H9 (cell line): ENCODE measurements around the gene TXLNB. TPM values are rescaled to one million over a fixed set of nuclear protein-coding genes. Genes with fewer than 3 reads are reported as not detected.

Source experiments
- DNase-seq: peaks from one replicate; pipeline ENCODE4 v3.0.0-alpha.2; 2017
- H2AFZ ChIP-seq: one replicate; pipeline ENCODE4 v1.6.1; 2013; ENCODE audit warnings: mild to moderate bottlenecking, low read length, control low read depth, moderate library complexity
- H2AK5ac ChIP-seq: 2 replicates; pipeline ENCODE4 v1.6.1; 2013; ENCODE audit warnings: low read length, control low read depth, mixed read lengths; ENCODE audit not compliant: insufficient read length
- H2BK120ac ChIP-seq: one replicate; pipeline ENCODE4 v1.6.1; 2013; ENCODE audit warnings: low read depth, mild to moderate bottlenecking, low read length, control low read depth, inconsistent platforms; ENCODE audit not compliant: poor library complexity, severe bottlenecking
- H2BK12ac ChIP-seq: 2 replicates; pipeline ENCODE4 v1.6.1; 2013; ENCODE audit warnings: low read length, control low read depth, mixed read lengths, low read depth; ENCODE audit not compliant: insufficient read length
- H2BK15ac ChIP-seq: 2 replicates; pipeline ENCODE4 v1.6.1; 2013; ENCODE audit warnings: low read depth, low read length, control low read depth
- H2BK20ac ChIP-seq: one replicate; pipeline ENCODE4 v1.6.1; 2013; ENCODE audit warnings: low read depth, mild to moderate bottlenecking, low read length, control low read depth, inconsistent platforms; ENCODE audit not compliant: poor library complexity, severe bottlenecking
- H2BK5ac ChIP-seq: 2 replicates; pipeline ENCODE4 v1.6.1; 2013; ENCODE audit warnings: low read length, control low read depth, mixed read lengths; ENCODE audit not compliant: insufficient read length
- H3K14ac ChIP-seq: 2 replicates; pipeline ENCODE4 v1.6.1; 2013; ENCODE audit warnings: low read length, control low read depth; ENCODE audit not compliant: insufficient read depth
- H3K18ac ChIP-seq: 2 replicates; pipeline ENCODE4 v1.6.1; 2013; ENCODE audit warnings: low read depth, mild to moderate bottlenecking, mixed read lengths, low read length, control low read depth; ENCODE audit not compliant: insufficient read length
- H3K23ac ChIP-seq: 2 replicates; pipeline ENCODE4 v1.6.1; 2013; ENCODE audit warnings: low read length, control low read depth, mixed read lengths, low read depth; ENCODE audit not compliant: insufficient read length
- H3K23me2 ChIP-seq: 2 replicates; pipeline ENCODE4 v1.6.1; 2013; ENCODE audit warnings: low read depth, mild to moderate bottlenecking, mixed read lengths, low read length, control low read depth; ENCODE audit not compliant: insufficient read length, poor library complexity, severe bottlenecking
- H3K27ac ChIP-seq: 2 replicates; pipeline ENCODE4 v1.5.1; 2013; ENCODE audit warnings: low read length, control low read depth, mixed read lengths, low read depth; ENCODE audit not compliant: insufficient read length
- H3K27me3 ChIP-seq: 2 replicates; pipeline ENCODE4 v1.6.1; 2013; ENCODE audit warnings: low read length, control low read depth, inconsistent platforms; ENCODE audit not compliant: insufficient read depth
- H3K4ac ChIP-seq: 2 replicates; pipeline ENCODE4 v1.6.1; 2013; ENCODE audit warnings: low read depth, mild to moderate bottlenecking, control low read depth, inconsistent platforms, low read length, moderate library complexity
- H3K4me1 ChIP-seq: 2 replicates; pipeline ENCODE4 v1.6.1; 2013; ENCODE audit warnings: low read length, control low read depth, inconsistent platforms; ENCODE audit not compliant: insufficient read depth
- H3K4me2 ChIP-seq: 2 replicates; pipeline ENCODE4 v1.6.1; 2013; ENCODE audit warnings: low read length, control low read depth, mixed read lengths; ENCODE audit not compliant: insufficient read length, insufficient read depth
- H3K56ac ChIP-seq: 2 replicates; pipeline ENCODE4 v1.6.1; 2013; ENCODE audit warnings: low read depth, mild to moderate bottlenecking, mixed read lengths, low read length, control low read depth; ENCODE audit not compliant: insufficient read length
- H3K79me1 ChIP-seq: 2 replicates; pipeline ENCODE4 v1.6.1; 2013; ENCODE audit warnings: low read depth, mild to moderate bottlenecking, moderate library complexity, low read length, control low read depth, inconsistent platforms; ENCODE audit not compliant: insufficient read depth, poor library complexity, severe bottlenecking
- H3K79me2 ChIP-seq: 2 replicates; pipeline ENCODE4 v1.6.1; 2013; ENCODE audit warnings: low read length, control low read depth, inconsistent platforms; ENCODE audit not compliant: insufficient read depth
- H3K9ac ChIP-seq: 2 replicates; pipeline ENCODE4 v1.6.1; 2013; ENCODE audit warnings: low read length, control low read depth, mixed read lengths; ENCODE audit not compliant: insufficient read length; ENCODE audit errors: extremely low read depth
- H3K9me3 ChIP-seq: one replicate; pipeline ENCODE4 v1.6.1; 2013; ENCODE audit warnings: low read depth, low read length, inconsistent platforms; ENCODE audit not compliant: control insufficient read depth
- H3T11ph ChIP-seq: one replicate; pipeline ENCODE4 v1.6.1; 2013; ENCODE audit warnings: mild to moderate bottlenecking, low read length, control low read depth, inconsistent platforms
- H4K20me1 ChIP-seq: one replicate; pipeline ENCODE4 v1.6.1; 2013; ENCODE audit not compliant: control insufficient read depth, insufficient read length, insufficient read depth
- H4K5ac ChIP-seq: 2 replicates; pipeline ENCODE4 v1.6.1; 2013; ENCODE audit warnings: low read depth, mild to moderate bottlenecking, mixed read lengths, low read length, control low read depth; ENCODE audit not compliant: insufficient read length
- H4K8ac ChIP-seq: replicated peaks from 2 replicates; pipeline ENCODE4 v1.6.1; 2013; ENCODE audit warnings: low read length, control low read depth, mixed read lengths, low read depth; ENCODE audit not compliant: insufficient read length
- H4K91ac ChIP-seq: 2 replicates; pipeline ENCODE4 v1.6.1; 2013; ENCODE audit warnings: low read depth, mild to moderate bottlenecking, moderate library complexity, mixed read lengths, low read length, control low read depth; ENCODE audit not compliant: insufficient read length
- H3K27ac Mint-ChIP-seq, 3 experiments: 2 replicates in 2 of 3; 3 replicates in 1 of 3; pipeline ENCODE4 v1.8.0; 2020 to 2021; ENCODE audit warnings: mixed read lengths in 3 of 3, mild to moderate bottlenecking in 1 of 3, moderate library complexity in 1 of 3
- H3K27me3 Mint-ChIP-seq: 2 replicates; pipeline ENCODE4 v1.8.0; 2021; ENCODE audit warnings: low read depth, mild to moderate bottlenecking, moderate library complexity, mixed read lengths
- H3K36me3 Mint-ChIP-seq, 3 experiments: 2 replicates in 2 of 3; 3 replicates in 1 of 3; pipeline ENCODE4 v1.8.0; 2020 to 2021; ENCODE audit warnings: low read depth in 3 of 3, mixed read lengths in 3 of 3; ENCODE audit not compliant: insufficient read depth in 1 of 3
- H3K4me1 Mint-ChIP-seq, 2 experiments: 2 replicates each; pipeline ENCODE4 v1.8.0; 2020; ENCODE audit warnings: mixed read lengths in 2 of 2
- H3K4me3 Mint-ChIP-seq, 2 experiments: 2 replicates in 1 of 2; 3 replicates in 1 of 2; pipeline ENCODE4 v1.8.0; 2020 to 2021; ENCODE audit warnings: mild to moderate bottlenecking in 2 of 2, mixed read lengths in 2 of 2, moderate library complexity in 1 of 2
- H3K9me3 Mint-ChIP-seq, 2 experiments: 2 replicates in 1 of 2; 3 replicates in 1 of 2; pipeline ENCODE4 v1.8.0; 2020; ENCODE audit warnings: mild to moderate bottlenecking in 2 of 2, mixed read lengths in 2 of 2, moderate library complexity in 1 of 2
- CTCF ChIP-seq: fragments of 200-600 bp; sonication (generic); conservative IDR thresholded peaks from 3 replicates; pipeline ENCODE4 v1.8.0; 2021; ENCODE audit warnings: antibody characterized with exemption, mild to moderate bottlenecking
- WGBS: extraction: QIAGEN DNeasy Blood & Tissue Kit; methylation state at CpG from one replicate; pipeline ENCODE4 v1.1.7; 2013; ENCODE audit warnings: missing lambda C conversion rate, low lambda C conversion rate, mixed read lengths; ENCODE audit not compliant: insufficient read length; ENCODE audit errors: extremely low coverage; 5-methylcytosine and 5-hydroxymethylcytosine counted together
- total RNA-seq: library from RNA; stranded (reverse); gene quantifications from 2 replicates; pipeline ENCODE4 v1.2.1, GENCODE V29; 2021

The TXLNB gene
- total RNA-seq, 1 experiment from 2014 or later = 0.04 TPM

- H2BK20ac ChIP-seq = no peak overlapping the region
- no peak overlapping the region for H2BK12ac ChIP-seq
- H4K8ac ChIP-seq = no peak overlapping the region
- H3K9me3 ChIP-seq = peaks cover 9% of the 10 kb centered on the region
- H4K91ac ChIP-seq = no peak overlapping the region
- no peak overlapping the region for H3K27ac Mint-ChIP-seq
- no peak for DNase-seq
- H3T11ph ChIP-seq = no peak overlapping the region
- no peak overlapping the region for H3K14ac ChIP-seq
- H3K18ac ChIP-seq = no peak overlapping the region
- H2AFZ ChIP-seq = no peak overlapping the region
- no peaks in the 10 kb centered on the region for H4K20me1 ChIP-seq
- no peaks in the 10 kb centered on the region for H3K27me3 Mint-ChIP-seq
- WGBS = no CpG with 5 or more reads among the region's 5 CpGs
- no peak for TF ChIP-seq CTCF
- H4K5ac ChIP-seq = no peak overlapping the region
- no peak overlapping the region for H2BK120ac ChIP-seq
- no peak overlapping the region for H2AK5ac ChIP-seq
- no peak overlapping the region for H3K4ac ChIP-seq
- H3K4me1 Mint-ChIP-seq = peaks cover under 1 to 9% of the 10 kb centered on the region in 2 experiments
- H3K56ac ChIP-seq = no peak overlapping the region
- H3K36me3 Mint-ChIP-seq = peaks cover 5 to 21% (median 15%) of the 10 kb centered on the region in 3 experiments
- no peak overlapping the region for H3K23ac ChIP-seq
- no peak overlapping the region for H3K4me2 ChIP-seq
- H3K27ac ChIP-seq = no peak overlapping the region
- peaks cover 20 to 22% of the 10 kb centered on the region in 2 experiments for H3K9me3 Mint-ChIP-seq
- no peak overlapping the region for H3K4me3 Mint-ChIP-seq
- no peak overlapping the region for H2BK5ac ChIP-seq
- H3K79me2 ChIP-seq = no peaks in the 10 kb centered on the region
- no peak overlapping the region for H2BK15ac ChIP-seq
- no peak overlapping the region for H3K9ac ChIP-seq
- no peaks in the 10 kb centered on the region for H3K27me3 ChIP-seq
- H3K79me1 ChIP-seq = no peaks in the 10 kb centered on the region
- H3K23me2 ChIP-seq = no peaks in the 10 kb centered on the region
- H3K4me1 ChIP-seq = no peaks in the 10 kb centered on the region
These were observed 55.7 kb downstream of the TXLNB start for GRCh38 chr6:139236105-139236504.
